ENCODE results near the gene GEN1.

GRCh38 chr2:17800693-17801458 lies 46.9 kb downstream of the GEN1 start:
- TF ChIP-seq POLR2A (IDR thresholded peaks at IDR 0.05) = no peak
- TF ChIP-seq CTCF (IDR thresholded peaks at IDR 0.05) = no peak

Data from uterus (tissue), 2 donors.